CD4-positive, alpha-beta T cell treated with Interferon alpha-2 for 1 hour (primary cell): ENCODE results near the gene MCTP1.
"Not testable (repeated sequence)": the region's sequence is repeated elsewhere in the genome, so short reads cannot be mapped to it uniquely, and the experiment has no call there.

Source experiments
- DNase-seq, 2 donors: peaks; one replicate each; pipeline ENCODE4 v3.0.0-alpha.2; 2020 to 2022

The MCTP1 gene

GRCh38 chr5:95178046-95178651 lies 106.7 kb downstream of the MCTP1 start:
- DNase-seq, result no peak

- no peak for DNase-seq
These were observed 107.4 kb downstream of the MCTP1 start for GRCh38 chr5:95177456-95177855.

- no peak for DNase-seq
These were observed 109.8 kb downstream of the MCTP1 start for GRCh38 chr5:95175106-95175505.

- no peak for DNase-seq
These were observed 112.2 kb downstream of the MCTP1 start for GRCh38 chr5:95172659-95173058.

- DNase-seq, result no peak
These were observed 120.0 kb downstream of the MCTP1 start for GRCh38 chr5:95164861-95165260.

GRCh38 chr5:95163079-95163478 lies 121.8 kb downstream of the MCTP1 start:
- no peak for DNase-seq

GRCh38 chr5:95162231-95162992 lies 122.5 kb downstream of the MCTP1 start:
- DNase-seq, result no peak

- no peak for DNase-seq
These were observed 125.3 kb downstream of the MCTP1 start for GRCh38 chr5:95159603-95160002.

GRCh38 chr5:95155888-95156287 lies 129.0 kb downstream of the MCTP1 start:
- DNase-seq, result no peak

GRCh38 chr5:95153511-95153910 lies 131.4 kb downstream of the MCTP1 start:
- DNase-seq, result no peak

- DNase-seq, result no peak
These were observed 132.4 kb downstream of the MCTP1 start for GRCh38 chr5:95152535-95152934.

GRCh38 chr5:95152131-95152530 lies 132.8 kb downstream of the MCTP1 start:
- no peak for DNase-seq

GRCh38 chr5:95151694-95152093 lies 133.2 kb downstream of the MCTP1 start:
- DNase-seq, result no peak

- DNase-seq, result no peak
These were observed 135.5 kb downstream of the MCTP1 start for GRCh38 chr5:95149387-95149786.

- no peak for DNase-seq
These were observed 136.4 kb downstream of the MCTP1 start for GRCh38 chr5:95148453-95148852.

- DNase-seq, result not testable (repeated sequence)
These were observed 141.0 kb downstream of the MCTP1 start for GRCh38 chr5:95143858-95144257.

- no peak for DNase-seq
These were observed 142.7 kb downstream of the MCTP1 start for GRCh38 chr5:95142145-95142544.

GRCh38 chr5:95141141-95141540 lies 143.8 kb downstream of the MCTP1 start:
- DNase-seq, result no peak

- no peak for DNase-seq
These were observed 150.6 kb downstream of the MCTP1 start for GRCh38 chr5:95134326-95134725.

GRCh38 chr5:95132096-95132495 lies 152.8 kb downstream of the MCTP1 start:
- DNase-seq, result no peak

- DNase-seq, result no peak
These were observed 154.0 kb downstream of the MCTP1 start for GRCh38 chr5:95130941-95131340.

- DNase-seq, result no peak
These were observed 160.2 kb downstream of the MCTP1 start for GRCh38 chr5:95124731-95125130.

- no peak for DNase-seq
These were observed 160.8 kb downstream of the MCTP1 start for GRCh38 chr5:95124101-95124500.

- no peak for DNase-seq
These were observed 170.0 kb downstream of the MCTP1 start for GRCh38 chr5:95114902-95115301.

- DNase-seq, result no peak
These were observed 170.6 kb downstream of the MCTP1 start for GRCh38 chr5:95114305-95114704.
